ENCODE results near the gene PTPRU. TPM values are rescaled to one million over a fixed set of nuclear protein-coding genes. Genes with fewer than 3 reads are reported as not detected.
A peak's percentile ranks its signal among the peaks of the same experiment; 100 is the strongest.

The PTPRU gene
- total and polyA plus RNA-seq, 2 experiments from 2014 or later = 8.0 to 105 TPM

- ATAC-seq (no peak), DNase-seq (ENCODE audit: low spot score) (no peak)
- Histone ChIP-seq H3K36me3 (ENCODE audit: insufficient read depth) (no peaks in the 10 kb centered on the region), H3K4me3 (no peak overlapping the region), H3K4me1 (ENCODE audit: insufficient read depth) (peaks cover 39% of the 10 kb centered on the region), H2AFZ (no peak overlapping the region), H3K4me2 (no peak overlapping the region), H3K79me2 (replicated peaks; ENCODE audit: insufficient read depth) (no peaks in the 10 kb centered on the region), H4K20me1 (replicated peaks; ENCODE audit: insufficient read depth) (no peaks in the 10 kb centered on the region), H3K27ac (ENCODE audit: low read depth) (no peak overlapping the region), H3K9me2 (ENCODE audit: insufficient read depth) (no peaks in the 10 kb centered on the region), H3F3A (replicated peaks; ENCODE audit: low read depth) (no peaks in the 10 kb centered on the region), H3K27me3 (ENCODE audit: insufficient read depth) (no peaks in the 10 kb centered on the region)
- Mint-ChIP-seq H3K36me3 (ENCODE audit: low read depth) (no peaks in the 10 kb centered on the region; the same call in 2 of the 3 replicates), H3K27ac (peak overlapping the region; percentile 43; the same call in 1 of the 2 replicates), H3K27me3 (ENCODE audit: insufficient read depth, low read depth, poor library complexity) (peaks cover 29% of the 10 kb centered on the region), H3K4me1 (peaks cover 52% of the 10 kb centered on the region), H3K4me3 (no peak overlapping the region), H3K9me3 (no peaks in the 10 kb centered on the region; the same call in 2 of the 3 replicates)
- TF ChIP-seq POLR2AphosphoS5 (IDR thresholded peaks at IDR 0.05; ENCODE audit: low read depth) (no peak), ZNF114 (CRISPR knock-in tag; IDR thresholded peaks at IDR 0.05) (no peak), EZH2 (IDR thresholded peaks at IDR 0.05; ENCODE audit: low read depth, unreplicated experiment) (no peak), JUNB (IDR thresholded peaks at IDR 0.05; ENCODE audit: unreplicated experiment) (no peak), STAT1 (IDR thresholded peaks at IDR 0.05; ENCODE audit: unreplicated experiment) (no peak), REST (IDR thresholded peaks at IDR 0.05; ENCODE audit: unreplicated experiment) (no peak), EZH2phosphoT487 (IDR thresholded peaks at IDR 0.05; ENCODE audit: unreplicated experiment) (no peak), ZNF331 (CRISPR knock-in tag; IDR thresholded peaks at IDR 0.05; ENCODE audit: low read depth) (no peak), CREB1 (CRISPR knock-in tag; IDR thresholded peaks at IDR 0.05; ENCODE audit: low read depth) (no peak), ZNF462 (CRISPR knock-in tag; IDR thresholded peaks at IDR 0.05) (no peak), NANOG (IDR thresholded peaks at IDR 0.05; ENCODE audit: borderline replicate concordance) (no peak)
- TF ChIP-seq, protein P1, sequence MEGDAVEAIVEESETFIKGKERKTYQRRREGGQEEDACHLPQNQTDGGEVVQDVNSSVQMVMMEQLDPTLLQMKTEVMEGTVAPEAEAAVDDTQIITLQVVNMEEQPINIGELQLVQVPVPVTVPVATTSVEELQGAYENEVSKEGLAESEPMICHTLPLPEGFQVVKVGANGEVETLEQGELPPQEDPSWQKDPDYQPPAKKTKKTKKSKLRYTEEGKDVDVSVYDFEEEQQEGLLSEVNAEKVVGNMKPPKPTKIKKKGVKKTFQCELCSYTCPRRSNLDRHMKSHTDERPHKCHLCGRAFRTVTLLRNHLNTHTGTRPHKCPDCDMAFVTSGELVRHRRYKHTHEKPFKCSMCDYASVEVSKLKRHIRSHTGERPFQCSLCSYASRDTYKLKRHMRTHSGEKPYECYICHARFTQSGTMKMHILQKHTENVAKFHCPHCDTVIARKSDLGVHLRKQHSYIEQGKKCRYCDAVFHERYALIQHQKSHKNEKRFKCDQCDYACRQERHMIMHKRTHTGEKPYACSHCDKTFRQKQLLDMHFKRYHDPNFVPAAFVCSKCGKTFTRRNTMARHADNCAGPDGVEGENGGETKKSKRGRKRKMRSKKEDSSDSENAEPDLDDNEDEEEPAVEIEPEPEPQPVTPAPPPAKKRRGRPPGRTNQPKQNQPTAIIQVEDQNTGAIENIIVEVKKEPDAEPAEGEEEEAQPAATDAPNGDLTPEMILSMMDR (conservative IDR thresholded peaks at IDR 0.05; ENCODE audit: low read depth in 2 of 2) = no peak
- TF ChIP-seq, protein P2, sequence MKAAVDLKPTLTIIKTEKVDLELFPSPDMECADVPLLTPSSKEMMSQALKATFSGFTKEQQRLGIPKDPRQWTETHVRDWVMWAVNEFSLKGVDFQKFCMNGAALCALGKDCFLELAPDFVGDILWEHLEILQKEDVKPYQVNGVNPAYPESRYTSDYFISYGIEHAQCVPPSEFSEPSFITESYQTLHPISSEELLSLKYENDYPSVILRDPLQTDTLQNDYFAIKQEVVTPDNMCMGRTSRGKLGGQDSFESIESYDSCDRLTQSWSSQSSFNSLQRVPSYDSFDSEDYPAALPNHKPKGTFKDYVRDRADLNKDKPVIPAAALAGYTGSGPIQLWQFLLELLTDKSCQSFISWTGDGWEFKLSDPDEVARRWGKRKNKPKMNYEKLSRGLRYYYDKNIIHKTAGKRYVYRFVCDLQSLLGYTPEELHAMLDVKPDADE (IDR thresholded peaks at IDR 0.05) = no peak
Measured at GRCh38 chr1:29251164-29252124, 15.1 kb downstream of the PTPRU start.

Data from GM23338 (cell line).